SJSA1 (cell line): ENCODE measurements around the gene SDC3. TPM values are rescaled to one million over a fixed set of nuclear protein-coding genes. Genes with fewer than 3 reads are reported as not detected.
"Not testable (repeated sequence)": the region's sequence is repeated elsewhere in the genome, so short reads cannot be mapped to it uniquely, and the experiment has no call there.

ENCODE experiments used
- DNase-seq, 2 experiments: peaks; one replicate each; pipeline ENCODE4 v3.0.0-alpha.2; 2015 to 2020; ENCODE audit warnings: low spot score in 2 of 2, low read depth in 1 of 2
- H3K27ac ChIP-seq: fragments of 250-450 bp; sonication (Bioruptor Pico); 2 replicates; pipeline ENCODE4 v1.5.1; 2020; ENCODE audit warnings: mild to moderate bottlenecking, moderate library complexity
- H3K27me3 ChIP-seq: fragments of 250-450 bp; sonication (Bioruptor Pico); replicated peaks from 2 replicates; pipeline ENCODE4 v1.5.1; 2020; ENCODE audit warnings: mild to moderate bottlenecking, moderate library complexity
- H3K36me3 ChIP-seq: fragments of 250-450 bp; sonication (Bioruptor Pico); 2 replicates; pipeline ENCODE4 v1.5.1; 2020; ENCODE audit warnings: mild to moderate bottlenecking
- H3K4me1 ChIP-seq: fragments of 250-450 bp; sonication (Bioruptor Pico); replicated peaks from 2 replicates; pipeline ENCODE4 v1.6.1; 2021; ENCODE audit warnings: mild to moderate bottlenecking
- H3K4me3 ChIP-seq: fragments of 250-450 bp; sonication (Bioruptor Pico); 2 replicates; pipeline ENCODE4 v1.5.1; 2020; ENCODE audit warnings: mild to moderate bottlenecking
- H3K9me3 ChIP-seq: fragments of 250-450 bp; sonication (Bioruptor Pico); replicated peaks from 2 replicates; pipeline ENCODE4 v1.5.1; 2020; ENCODE audit warnings: mild to moderate bottlenecking
- total RNA-seq: library from RNA; depleted of rRNA; stranded (reverse); fragments of >200 nt; shearing (Covaris generic); gene quantifications from 2 replicates; pipeline ENCODE4 v1.2.3, GENCODE V29; 2014

Gene SDC3
- total RNA-seq, 1 experiment from 2014 or later: 43.6 TPM

GRCh38 chr1:30936541-30937171 is 28.1 kb upstream of the SDC3 start:
- no peaks in the 10 kb centered on the region for H3K27me3 ChIP-seq
- DNase-seq: no peak
- H3K36me3 ChIP-seq: peaks cover 75% of the 10 kb centered on the region

GRCh38 chr1:30935758-30936157 is 27.2 kb upstream of the SDC3 start:
- not testable (repeated sequence) for H3K4me1 ChIP-seq

More at GRCh38 chr1:30936541-30937171, 28.1 kb upstream of the SDC3 start:
- H3K27ac ChIP-seq: no peak overlapping the region
- H3K4me3 ChIP-seq: no peak overlapping the region
- H3K9me3 ChIP-seq: no peaks in the 10 kb centered on the region
- H3K4me1 ChIP-seq: no peaks in the 10 kb centered on the region

GRCh38 chr1:30934613-30935012 is 26.1 kb upstream of the SDC3 start:
- no peaks in the 10 kb centered on the region for H3K4me1 ChIP-seq
- no peak for DNase-seq
- no peaks in the 10 kb centered on the region for H3K27me3 ChIP-seq
- peaks cover 67% of the 10 kb centered on the region for H3K36me3 ChIP-seq
- H3K27ac ChIP-seq: no peak overlapping the region
- no peaks in the 10 kb centered on the region for H3K9me3 ChIP-seq
- H3K4me3 ChIP-seq: no peak overlapping the region

More at GRCh38 chr1:30935758-30936157, 27.2 kb upstream of the SDC3 start:
- peaks cover 71% of the 10 kb centered on the region for H3K36me3 ChIP-seq
- H3K27ac ChIP-seq, H3K4me3 ChIP-seq, DNase-seq, H3K27me3 ChIP-seq, H3K9me3 ChIP-seq: not testable (repeated sequence)

DNA sequence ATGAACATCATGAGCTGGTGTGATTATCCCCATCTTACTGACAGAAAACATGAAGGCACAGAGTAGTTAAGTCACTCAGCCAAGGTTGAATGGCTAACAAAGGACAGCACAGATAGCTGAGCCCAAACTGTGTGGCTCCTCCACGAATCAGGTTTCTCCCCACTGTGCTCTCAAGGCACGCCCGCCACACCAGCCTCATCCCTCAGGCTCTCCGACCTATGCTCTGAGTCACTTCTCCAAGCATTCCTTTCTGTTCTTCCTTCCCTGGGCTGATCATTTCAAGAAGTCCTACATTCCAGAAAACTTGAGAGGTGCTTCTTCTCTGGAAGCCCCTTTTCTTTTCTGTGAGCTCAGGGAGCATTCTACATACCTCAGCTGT is 25.3 kb upstream of the SDC3 start:
- H3K4me1 ChIP-seq: no peaks in the 10 kb centered on the region
- DNase-seq: no peak
- peaks cover 62% of the 10 kb centered on the region for H3K36me3 ChIP-seq
- no peak overlapping the region for H3K4me3 ChIP-seq
- no peaks in the 10 kb centered on the region for H3K9me3 ChIP-seq
- H3K27ac ChIP-seq: no peak overlapping the region
- no peaks in the 10 kb centered on the region for H3K27me3 ChIP-seq

GRCh38 chr1:30930631-30931173 is 22.1 kb upstream of the SDC3 start:
- no peak overlapping the region for H3K27ac ChIP-seq

GRCh38 chr1:30929944-30930525 is 21.5 kb upstream of the SDC3 start:
- Histone ChIP-seq H3K9me3 (no peaks in the 10 kb centered on the region), H3K4me1 (no peaks in the 10 kb centered on the region; the same call in 1 of the 2 replicates), H3K36me3 (peaks cover 33% of the 10 kb centered on the region), H3K27me3 (no peaks in the 10 kb centered on the region), H3K27ac (no peak overlapping the region), H3K4me3 (no peak overlapping the region)
- no peak for DNase-seq

More at GRCh38 chr1:30930631-30931173, 22.1 kb upstream of the SDC3 start:
- Histone ChIP-seq H3K27me3 (no peaks in the 10 kb centered on the region), H3K36me3 (peaks cover 38% of the 10 kb centered on the region), H3K9me3 (no peaks in the 10 kb centered on the region), H3K4me3 (no peak overlapping the region), H3K4me1 (no peaks in the 10 kb centered on the region; the same call in 1 of the 2 replicates)
- DNase-seq: no peak

GRCh38 chr1:30929135-30929889 is 20.8 kb upstream of the SDC3 start:
- H3K9me3 ChIP-seq: no peaks in the 10 kb centered on the region
- H3K27ac ChIP-seq: no peak overlapping the region
- peaks cover 26% of the 10 kb centered on the region for H3K36me3 ChIP-seq
- H3K4me1 ChIP-seq: no peaks in the 10 kb centered on the region; the same call in 1 of the 2 replicates
- no peaks in the 10 kb centered on the region for H3K27me3 ChIP-seq
- no peak overlapping the region for H3K4me3 ChIP-seq
- peak in 1 of 2 experiments; percentile 49 for DNase-seq

GRCh38 chr1:30928789-30929134 is 20.2 kb upstream of the SDC3 start:
- Histone ChIP-seq H3K9me3 (no peaks in the 10 kb centered on the region), H3K36me3 (peaks cover 21% of the 10 kb centered on the region), H3K27me3 (no peaks in the 10 kb centered on the region), H3K4me3 (no peak overlapping the region), H3K27ac (no peak overlapping the region), H3K4me1 (no peaks in the 10 kb centered on the region; the same call in 1 of the 2 replicates)
- DNase-seq: no peak

- no peaks in the 10 kb centered on the region for H3K27me3 ChIP-seq
Measured at GRCh38 chr1:30928171-30928570, 19.6 kb upstream of the SDC3 start.

DNA sequence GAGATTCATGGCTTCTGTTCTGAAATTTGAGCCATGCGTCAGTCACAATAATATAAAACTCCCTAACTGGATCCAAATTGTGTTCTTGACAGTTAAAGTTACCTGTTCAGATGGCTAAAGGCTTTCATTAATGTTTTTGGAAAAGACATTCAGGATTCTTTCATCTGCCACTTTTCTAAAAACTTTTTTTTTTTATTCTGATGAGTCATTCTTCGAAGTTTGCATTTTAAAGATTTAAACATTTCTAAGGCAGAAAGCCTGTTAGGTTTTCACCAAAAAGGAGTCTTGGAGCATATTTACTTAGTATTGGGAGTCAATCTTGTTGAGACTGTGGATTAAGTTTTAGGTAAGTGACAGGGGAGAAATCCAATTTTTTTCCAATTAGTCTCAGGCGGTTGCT is 18.9 kb upstream of the SDC3 start:
- no peak overlapping the region for H3K27ac ChIP-seq
- peaks cover 9% of the 10 kb centered on the region for H3K4me1 ChIP-seq
- no peak for DNase-seq

More at GRCh38 chr1:30928171-30928570, 19.6 kb upstream of the SDC3 start:
- H3K4me3 ChIP-seq: no peak overlapping the region
- peaks cover 5% of the 10 kb centered on the region for H3K4me1 ChIP-seq
- H3K9me3 ChIP-seq: no peaks in the 10 kb centered on the region
- peaks cover 15% of the 10 kb centered on the region for H3K36me3 ChIP-seq
- no peak for DNase-seq
- H3K27ac ChIP-seq: no peak overlapping the region

GRCh38 chr1:30923597-30923996 is 15.0 kb upstream of the SDC3 start:
- Histone ChIP-seq H3K4me3 (no peak overlapping the region), H3K9me3 (no peaks in the 10 kb centered on the region), H3K4me1 (peaks cover 28% of the 10 kb centered on the region), H3K27ac (no peak overlapping the region), H3K27me3 (no peaks in the 10 kb centered on the region), H3K36me3 (no peaks in the 10 kb centered on the region)
- no peak for DNase-seq

More for the DNA sequence above, 18.9 kb upstream of the SDC3 start:
- Histone ChIP-seq H3K4me3 (no peak overlapping the region), H3K36me3 (peaks cover 9% of the 10 kb centered on the region), H3K9me3 (no peaks in the 10 kb centered on the region), H3K27me3 (no peaks in the 10 kb centered on the region)

- Histone ChIP-seq H3K4me3 (no peak overlapping the region), H3K27ac (no peak overlapping the region), H3K9me3 (no peaks in the 10 kb centered on the region), H3K4me1 (peaks cover 28% of the 10 kb centered on the region), H3K36me3 (no peaks in the 10 kb centered on the region), H3K27me3 (no peaks in the 10 kb centered on the region)
- DNase-seq: peak; percentile 40 to 59
Measured at GRCh38 chr1:30920827-30921226, 12.3 kb upstream of the SDC3 start.

- no peak overlapping the region for H3K27ac ChIP-seq
Measured at GRCh38 chr1:30919025-30919881, 10.7 kb upstream of the SDC3 start.

More at GRCh38 chr1:30919025-30919881, 10.7 kb upstream of the SDC3 start:
- Histone ChIP-seq H3K36me3 (no peaks in the 10 kb centered on the region), H3K4me1 (peaks cover 28% of the 10 kb centered on the region), H3K4me3 (no peak overlapping the region), H3K27me3 (no peaks in the 10 kb centered on the region), H3K9me3 (no peaks in the 10 kb centered on the region)
- DNase-seq: peak in 1 of 2 experiments; percentile 41
